HG03097 (cell line): ENCODE measurements around the gene NINJ2.

Source experiments
- ATAC-seq: cut with Tn5 transposase; IDR thresholded peaks from one replicate; pipeline ENCODE4 v1.9.1; 2021; ENCODE audit not compliant: unreplicated experiment, low FRiP score

The NINJ2 gene

DNA sequence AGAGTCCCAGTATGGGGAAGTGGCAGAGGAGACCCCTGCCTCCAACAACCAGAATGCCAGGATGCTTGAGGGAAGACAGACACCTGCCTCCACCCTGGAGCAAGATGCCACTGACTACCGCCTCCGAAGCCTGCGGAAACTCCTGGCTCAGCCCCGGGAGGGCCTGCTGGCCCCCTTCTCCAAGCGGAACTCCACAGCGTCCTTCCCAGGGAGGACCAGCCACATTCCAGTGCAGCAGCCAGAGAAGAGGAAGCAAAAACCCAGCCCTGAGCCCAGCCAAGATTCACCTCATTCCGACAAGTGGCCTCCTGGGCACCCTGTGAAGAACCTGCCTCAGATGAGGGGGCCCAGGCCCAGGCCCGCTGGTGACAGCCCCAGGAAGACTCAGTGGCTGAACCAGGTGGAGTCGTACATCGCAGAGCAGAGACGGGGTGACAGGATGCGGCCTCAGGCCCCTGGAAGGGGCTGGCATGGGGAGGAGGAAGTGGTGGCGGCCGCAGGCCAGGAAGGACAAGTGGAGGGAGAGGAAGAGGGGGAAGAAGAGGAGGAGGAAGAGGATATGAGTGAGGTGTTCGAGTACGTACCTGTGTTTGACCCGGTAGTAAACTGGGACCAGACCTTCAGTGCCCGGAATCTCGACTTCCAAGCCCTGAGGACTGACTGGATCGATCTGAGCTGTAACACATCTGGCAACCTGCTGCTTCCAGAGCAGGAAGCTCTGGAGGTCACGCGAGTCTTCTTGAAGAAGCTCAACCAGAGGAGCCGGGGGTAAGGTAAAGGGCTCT lies 109.8 kb downstream of the NINJ2 start:
- no peak for ATAC-seq

DNA sequence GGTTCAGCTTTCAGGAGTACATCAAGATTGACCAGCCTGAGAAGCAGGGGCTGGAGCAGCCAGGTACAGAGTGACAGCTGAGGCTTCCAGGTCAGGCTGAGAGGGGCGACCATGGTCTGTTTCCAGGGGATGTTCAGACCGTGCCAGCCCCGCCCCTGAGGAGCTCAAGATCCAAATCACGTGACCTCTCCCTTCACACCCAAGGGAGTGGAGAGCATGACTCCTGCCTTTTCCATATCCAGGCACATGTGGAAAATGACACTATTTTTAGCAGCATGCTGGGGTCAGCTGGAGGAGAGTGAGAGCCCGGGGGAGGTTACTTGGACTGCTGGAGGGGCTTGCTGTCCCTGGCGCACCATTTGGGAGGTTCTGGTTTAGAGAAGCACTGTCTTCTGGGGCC lies 110.8 kb downstream of the NINJ2 start:
- ATAC-seq = no peak

DNA sequence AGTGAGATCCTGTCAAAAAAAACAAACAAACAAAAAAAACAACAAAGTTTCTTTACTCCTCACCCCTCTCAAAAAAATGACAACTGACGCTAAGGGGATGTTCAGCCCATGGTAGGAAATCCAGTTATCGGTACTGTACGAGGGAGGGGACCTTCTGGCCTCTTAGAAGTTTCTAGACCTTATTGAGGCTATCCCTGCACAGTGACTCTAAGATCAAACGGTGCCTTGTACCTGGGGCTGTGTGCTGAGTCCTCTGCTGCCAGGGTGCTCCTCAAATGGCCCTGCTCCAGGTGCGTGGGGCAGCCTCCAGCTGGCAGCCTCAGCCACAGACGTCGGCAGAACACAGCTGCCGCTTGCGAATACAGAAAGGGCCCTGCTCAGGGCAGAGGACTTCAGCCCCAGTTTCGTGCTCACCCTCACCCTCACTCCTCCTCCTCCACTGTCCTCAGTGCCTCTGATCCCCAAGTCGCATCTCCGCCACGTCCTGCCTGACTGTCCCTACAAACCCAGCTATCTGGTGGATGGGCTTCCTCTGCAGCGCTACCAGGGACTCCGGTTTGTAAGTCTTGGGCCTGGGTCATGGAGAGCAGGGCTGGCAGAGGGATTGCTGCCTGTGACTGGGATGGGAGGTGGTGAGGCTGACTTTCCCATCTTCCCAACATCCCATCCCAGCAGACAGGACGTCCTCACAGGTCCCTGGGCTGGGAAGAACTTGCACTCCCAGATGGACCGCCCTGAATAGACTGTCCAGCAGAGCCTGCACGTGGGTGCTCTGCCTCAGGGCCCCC lies 112.6 kb downstream of the NINJ2 start:
- no peak for ATAC-seq

DNA sequence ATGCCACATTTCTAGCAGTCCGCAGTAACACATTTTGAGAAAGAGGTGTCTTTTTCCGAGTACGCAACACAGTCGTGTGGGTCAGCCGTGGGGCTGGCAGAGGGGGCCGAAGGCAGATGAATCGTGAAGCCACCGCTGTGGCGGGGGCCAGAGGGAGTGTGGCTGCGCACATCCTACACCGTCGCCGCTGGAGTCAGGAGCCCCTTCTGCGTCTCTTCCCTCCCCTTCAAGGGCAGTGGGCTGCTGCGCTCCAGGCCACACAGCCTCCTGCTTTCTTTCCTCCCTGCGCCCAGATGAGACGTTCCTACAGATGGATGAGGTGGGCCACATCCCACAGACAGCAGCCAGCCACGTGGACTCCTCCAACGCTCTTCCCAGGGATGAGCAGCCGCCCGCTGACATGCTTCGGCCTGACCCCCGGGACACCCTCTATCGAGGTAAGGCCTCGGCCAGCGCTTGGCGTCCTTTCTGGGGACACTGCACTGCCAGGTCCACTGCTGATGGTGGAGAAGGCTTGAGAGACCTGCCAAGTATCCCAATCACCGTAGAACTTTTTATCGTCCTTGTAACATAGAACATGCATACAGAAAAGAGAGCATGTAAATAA lies 113.7 kb downstream of the NINJ2 start:
- no peak for ATAC-seq

DNA sequence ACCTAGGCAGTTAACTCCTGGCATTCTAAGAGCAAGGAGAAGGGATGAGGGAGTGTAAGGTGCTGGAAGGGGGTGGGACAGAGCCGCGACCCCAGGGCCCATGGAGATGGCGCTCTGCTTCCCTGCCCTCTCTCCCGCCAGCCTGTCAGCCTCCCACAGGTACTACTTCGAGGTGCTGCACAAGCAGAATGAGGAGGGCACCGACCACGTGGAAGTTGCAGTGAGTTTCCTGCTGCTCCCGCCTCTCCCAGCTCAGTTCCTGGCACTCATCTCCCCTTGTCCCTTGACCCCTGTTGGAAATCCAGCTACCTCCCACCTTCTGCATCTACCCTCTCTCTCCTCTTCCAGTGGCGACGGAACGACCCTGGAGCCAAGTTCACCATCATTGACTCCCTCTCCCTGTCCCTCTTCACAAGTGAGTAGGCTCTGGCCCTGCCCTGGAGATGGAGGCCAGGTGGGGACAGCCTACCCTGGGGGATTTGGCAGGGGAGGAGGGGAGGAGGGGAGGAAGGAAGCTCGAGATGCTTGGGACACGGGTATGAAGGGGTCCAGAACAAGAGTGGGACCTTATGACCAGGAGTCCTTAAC lies 115.3 kb downstream of the NINJ2 start:
- no peak for ATAC-seq

DNA sequence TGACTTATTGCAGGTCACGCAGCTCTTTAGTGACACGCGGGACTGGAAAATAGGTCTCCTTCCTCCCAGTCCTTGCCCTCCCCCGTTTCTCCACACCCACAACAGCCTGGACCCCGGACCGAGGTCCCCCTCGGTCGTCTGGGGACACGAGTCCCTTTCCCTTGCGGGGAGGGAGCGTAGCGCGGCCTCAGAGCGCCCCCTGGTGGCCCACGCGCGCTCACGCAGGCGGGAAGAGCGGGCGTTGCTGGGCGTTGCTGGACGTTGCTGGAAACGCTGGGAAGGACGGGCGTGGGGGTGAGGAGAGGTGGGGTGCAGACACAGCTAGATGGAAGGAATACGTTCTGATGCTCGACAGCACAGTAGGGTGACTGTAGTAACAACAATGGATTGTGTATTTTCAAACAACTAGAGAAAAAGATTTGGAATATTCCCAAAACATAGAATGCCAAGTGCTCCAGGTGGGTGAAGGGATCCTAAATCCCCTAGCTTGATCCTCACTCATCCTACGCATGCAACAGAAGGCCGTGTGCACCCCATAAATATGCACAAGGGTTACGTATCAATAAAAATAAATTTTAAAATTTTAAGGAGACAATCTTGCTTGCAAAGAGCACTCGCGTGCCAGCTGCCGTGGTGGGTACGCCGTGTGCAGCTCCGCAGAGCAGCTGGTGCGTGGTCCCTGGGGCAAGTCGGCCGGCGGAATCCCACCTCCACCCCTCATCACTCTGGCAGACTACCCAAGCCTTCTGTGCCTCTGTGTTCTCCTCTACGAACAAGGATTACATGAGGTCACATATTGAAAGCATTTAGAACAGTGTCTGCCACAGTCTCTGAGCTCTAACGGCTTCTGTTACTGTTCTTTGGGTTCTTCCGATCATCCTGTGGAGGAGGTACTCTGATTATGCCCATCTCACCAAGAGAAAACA lies 116.1 kb downstream of the NINJ2 start:
- ATAC-seq = no peak

DNA sequence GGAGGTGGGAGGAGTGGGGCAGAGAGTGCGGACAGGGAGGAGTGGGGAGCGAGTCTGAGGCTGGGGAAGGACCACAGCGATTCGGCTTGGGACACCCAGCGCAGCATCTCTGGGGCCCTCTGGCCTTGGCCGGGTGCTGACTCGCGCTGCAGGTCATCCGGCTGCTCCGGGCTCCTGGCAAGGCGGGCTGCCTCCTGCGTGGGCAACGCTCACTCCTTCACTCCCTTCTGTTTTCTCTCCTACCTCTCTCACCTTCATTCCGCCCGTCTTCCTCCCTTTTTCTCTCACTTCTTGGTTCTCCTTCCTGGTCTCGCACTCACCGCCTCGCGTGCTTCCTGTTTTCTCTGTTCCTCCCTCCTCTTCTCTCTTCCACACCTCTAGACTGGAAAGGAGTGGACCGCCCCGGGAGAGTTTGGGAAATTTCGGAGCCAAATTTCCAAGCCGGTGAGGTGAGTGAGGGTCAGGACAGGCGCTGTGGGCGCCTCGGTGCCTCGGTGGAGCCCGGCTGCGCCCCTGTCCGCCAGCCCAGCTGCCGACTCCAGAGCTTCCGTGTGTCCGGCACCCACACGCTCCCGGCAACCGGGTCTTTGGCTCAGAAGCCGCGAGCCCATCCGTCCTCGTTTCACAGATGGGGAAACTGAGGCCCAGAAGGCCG lies 116.9 kb downstream of the NINJ2 start:
- no peak for ATAC-seq

DNA sequence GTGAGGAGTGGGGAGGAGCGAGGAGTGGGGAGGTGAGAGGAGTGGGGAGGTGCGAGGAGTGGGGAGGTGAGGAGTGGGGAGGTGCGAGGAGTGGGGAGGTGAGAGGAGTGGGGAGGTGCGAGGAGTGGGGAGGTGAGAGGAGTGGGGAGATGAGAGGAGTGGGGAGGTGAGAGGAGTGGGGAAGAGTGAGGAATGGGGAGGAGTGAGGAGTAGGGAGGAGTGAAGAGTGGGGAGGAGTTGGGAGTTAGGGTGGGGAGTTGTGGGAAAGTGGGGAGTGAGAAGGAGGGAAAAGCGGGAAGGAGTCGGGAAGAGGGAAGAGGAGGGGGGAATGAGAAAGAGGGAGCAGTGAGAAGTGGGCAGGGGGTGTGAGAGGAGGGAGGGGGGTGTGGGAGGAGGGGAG lies 117.4 kb downstream of the NINJ2 start:
- ATAC-seq = no peak

DNA sequence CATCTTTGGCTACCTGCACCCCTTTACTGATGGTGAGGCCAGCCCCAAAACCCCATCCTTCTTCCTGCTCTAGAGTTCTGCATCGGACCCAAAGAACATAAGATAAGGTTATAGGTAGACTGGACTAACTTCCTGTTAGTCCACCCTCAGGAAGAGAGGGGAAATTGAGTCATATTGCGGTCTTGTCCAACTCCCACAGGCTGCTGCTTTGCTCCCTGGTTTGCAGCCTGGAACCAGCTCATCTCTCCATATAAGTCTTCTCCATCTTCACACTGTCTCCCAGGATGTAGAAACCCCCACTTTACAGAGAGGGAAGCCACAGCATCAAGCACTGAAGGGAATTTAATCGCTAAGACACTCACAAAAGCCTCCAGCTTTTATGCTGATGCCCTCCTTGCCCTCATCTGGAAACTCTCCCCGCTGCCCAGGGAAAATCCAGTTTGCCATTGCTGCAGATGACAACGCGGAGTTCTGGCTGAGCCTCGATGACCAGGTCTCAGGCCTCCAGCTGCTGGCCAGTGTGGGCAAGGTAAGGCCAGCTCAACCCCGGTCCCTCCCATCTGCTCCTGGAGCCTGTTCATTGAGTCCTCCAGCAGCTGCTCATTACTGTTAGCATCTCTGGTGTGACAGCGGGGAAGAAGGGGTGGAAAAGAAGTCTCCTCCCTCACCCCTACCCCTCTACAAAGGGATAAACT lies 118.2 kb downstream of the NINJ2 start:
- no peak for ATAC-seq

DNA sequence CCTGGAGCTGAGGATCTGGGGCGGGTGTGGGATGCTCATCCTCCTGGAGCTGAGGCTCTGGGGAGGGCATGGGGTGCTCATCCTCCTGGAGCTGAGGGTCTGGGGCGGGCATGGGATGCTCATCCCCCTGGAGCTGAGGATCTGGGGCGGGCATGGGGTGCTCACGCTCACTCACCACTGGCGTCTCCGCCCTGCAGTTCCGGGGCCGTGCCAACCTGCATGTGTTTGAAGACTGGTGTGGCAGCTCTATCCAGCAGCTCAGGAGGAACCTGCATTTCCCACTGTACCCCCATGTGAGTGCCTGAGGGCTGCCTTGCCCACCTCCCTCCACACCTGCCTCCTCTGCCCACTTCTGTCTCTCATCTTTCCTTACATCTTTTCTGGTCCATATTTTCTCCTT lies 119.1 kb downstream of the NINJ2 start:
- ATAC-seq = no peak

DNA sequence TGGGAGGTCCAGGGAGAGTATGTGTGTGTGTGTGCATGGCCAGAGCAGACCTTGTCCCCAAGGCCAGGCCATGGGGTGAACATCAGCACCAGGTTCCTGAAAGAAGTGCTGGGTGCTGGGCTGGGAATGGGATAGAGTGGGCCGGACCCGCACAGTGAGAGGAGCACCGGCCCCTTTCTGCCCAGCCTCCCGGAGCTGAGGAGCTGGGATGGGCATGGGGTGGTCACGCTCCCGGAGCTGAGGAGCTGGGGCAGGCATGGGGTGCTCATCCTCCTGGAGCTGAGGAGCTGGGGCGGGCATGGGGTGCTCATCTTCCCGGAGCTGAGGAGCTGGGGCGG lies 120.2 kb downstream of the NINJ2 start:
- no peak for ATAC-seq

DNA sequence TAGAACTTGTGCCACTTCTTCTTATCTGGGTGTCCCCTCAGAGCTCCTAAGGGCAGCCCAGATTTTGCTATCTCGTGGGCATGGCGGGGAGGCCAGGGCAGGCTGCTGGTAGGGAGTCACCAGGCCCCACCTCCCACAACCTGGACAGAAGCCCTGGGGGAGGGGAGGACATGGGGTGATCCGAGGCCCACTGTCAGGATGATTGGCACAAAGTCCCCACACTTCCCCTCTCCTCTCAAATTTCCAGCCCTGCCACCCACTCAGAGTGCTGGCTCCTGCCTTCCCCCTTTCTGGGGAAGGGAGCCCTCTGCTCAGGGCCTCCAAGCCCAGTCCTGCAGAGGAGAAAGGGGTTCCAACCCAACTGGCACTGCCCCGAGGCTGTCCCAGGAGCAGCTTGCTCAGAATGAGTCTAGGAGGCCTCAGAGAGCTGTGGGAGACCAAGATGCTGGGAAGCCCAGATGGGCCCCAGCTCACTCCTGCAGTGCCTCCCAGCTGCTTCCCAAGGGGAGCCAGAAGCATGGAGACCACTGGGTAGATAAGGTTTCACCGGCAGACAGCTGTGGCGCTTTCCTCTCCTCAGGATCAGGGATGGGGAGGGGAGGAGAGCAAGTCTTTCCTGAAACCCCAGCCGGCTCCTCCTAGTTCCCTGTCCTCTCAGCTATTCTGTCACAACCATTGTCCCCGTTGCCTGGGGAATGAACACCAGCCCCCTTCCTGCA lies 120.7 kb downstream of the NINJ2 start:
- ATAC-seq = no peak

DNA sequence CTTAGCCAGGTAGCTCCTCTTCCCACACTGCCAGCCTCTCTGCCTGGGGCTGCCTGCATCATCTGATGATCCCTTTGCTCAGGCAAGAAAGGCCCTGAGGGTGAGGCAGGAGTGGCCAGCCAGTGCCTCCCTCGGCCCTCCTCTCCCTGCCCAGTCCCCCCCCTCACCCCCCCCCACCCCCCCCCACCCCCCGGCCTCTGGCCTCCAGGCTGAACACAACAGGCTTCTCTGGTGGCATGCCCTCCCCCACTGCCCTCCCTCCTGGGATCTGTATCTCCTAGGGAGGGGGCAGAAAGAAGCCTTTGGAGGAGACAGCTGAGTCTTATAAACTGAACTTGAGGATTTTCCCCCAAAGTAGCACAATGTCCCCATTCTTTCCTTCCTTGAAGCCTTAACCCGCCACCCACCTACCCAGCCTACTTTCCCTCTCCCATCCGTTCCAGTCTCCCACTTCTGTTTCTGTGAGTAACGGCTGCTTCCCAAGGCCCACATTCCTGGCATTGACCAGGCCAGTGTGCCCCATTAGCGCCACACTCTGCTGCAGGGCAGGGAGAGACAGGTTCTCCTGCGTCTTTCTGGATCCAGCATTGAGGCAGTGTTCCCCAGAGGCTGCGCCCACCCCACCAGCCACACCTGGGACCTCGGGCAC lies 121.4 kb downstream of the NINJ2 start:
- no peak for ATAC-seq

DNA sequence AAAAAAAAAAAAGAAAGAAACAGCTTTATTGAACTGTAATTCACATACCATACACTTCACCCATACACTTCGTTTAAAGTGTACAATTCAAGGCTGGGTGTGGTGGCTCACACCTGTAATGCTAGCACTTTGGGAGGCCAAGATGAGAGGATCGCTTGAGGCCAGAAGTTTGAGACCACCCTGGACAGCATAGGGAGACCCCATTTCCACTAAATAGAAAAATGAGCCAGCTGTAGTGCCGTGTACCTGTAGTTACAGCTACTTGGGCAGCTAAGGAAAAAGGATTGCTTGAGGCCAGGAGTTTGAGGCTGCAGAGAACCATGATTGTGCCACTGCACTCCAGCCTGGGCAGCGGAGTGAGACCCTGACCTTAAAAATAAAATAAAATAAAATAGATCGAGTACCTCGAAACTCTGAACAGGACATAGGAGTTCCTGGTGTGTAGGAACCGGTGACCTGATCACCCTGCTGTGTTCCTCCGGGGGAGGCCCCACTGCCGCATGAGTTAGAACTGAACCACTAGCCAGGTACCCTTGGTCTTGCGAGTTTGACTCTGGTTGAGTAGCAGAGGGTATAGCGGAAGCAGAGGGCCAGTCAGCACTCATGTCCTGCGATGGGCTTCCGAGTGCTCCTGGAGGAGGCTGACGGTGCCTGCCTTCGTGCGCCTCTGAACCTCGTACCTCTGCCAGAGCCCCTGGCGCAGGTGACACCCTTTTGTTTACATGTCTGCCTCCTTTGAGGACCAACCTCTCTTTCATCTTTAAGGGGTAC lies 123.5 kb downstream of the NINJ2 start:
- no peak for ATAC-seq

DNA sequence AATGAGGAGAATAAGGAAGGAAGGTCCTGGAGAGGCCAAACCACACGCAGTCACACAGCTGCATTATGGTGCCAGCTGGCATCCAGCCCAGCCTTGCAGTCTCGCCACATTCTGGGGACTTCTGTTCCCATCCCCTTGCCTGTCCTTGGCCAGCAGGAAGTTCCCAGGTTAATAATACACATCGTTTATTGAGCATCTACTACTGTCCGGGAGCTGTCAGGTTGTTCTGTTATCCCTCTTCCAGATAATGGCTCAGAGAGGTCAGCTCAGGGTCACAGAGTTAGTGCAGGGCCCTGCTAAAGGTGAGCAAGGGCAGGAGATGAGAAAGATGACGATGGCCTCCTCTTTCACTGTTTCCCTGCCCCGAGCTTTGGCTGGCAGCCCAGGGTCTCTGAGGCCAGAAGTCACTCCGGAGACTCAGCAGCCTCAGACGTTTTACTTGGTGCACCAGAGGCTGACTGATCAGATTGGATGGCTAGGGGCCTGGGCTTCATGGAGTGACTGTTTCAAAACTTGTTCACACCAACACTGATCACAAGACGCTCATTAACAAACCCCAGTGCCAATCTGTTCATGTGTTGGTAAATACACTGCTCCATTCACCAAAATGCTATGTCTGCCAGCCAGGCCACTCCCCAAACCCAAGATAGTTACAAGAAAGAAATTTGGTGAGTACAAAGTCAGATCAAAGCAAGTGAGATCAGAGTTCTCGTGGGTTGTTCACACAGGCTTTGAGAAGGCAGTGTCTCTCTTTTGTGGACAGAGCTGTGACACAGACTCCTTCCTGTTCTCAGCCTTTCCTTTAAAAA lies 124.3 kb downstream of the NINJ2 start:
- ATAC-seq = no peak

DNA sequence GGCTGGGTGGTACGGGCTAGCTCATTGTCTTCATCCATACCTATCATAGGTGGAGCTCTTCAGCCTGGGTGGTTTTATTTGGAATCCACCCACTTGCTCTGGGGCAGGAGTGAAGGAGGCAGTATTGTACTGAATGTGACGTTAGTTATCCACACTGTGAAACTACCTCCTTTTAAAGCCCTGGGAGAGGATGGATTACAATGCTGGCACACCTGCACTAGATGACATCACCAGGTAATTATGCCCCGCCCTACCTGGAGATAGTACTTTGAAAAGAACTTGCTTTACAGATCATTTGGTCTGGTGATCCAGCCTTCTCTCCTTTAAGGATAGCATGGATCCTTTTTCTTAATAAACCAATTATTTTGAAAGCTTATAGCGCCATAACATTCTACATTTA lies 125.5 kb downstream of the NINJ2 start:
- no peak for ATAC-seq
